NCI-H460 (cell line): ENCODE data around the gene TANGO6. TPM values are rescaled to one million over a fixed set of nuclear protein-coding genes. Genes with fewer than 3 reads are reported as not detected.
"Not testable (repeated sequence)": the region's sequence is repeated elsewhere in the genome, so short reads cannot be mapped to it uniquely, and the experiment has no call there.

ENCODE experiments used
- DNase-seq: peaks from one replicate; pipeline ENCODE4 v3.0.0-alpha.2; 2016; ENCODE audit warnings: low read depth; ENCODE audit errors: extremely low read depth
- total RNA-seq: library from RNA; depleted of rRNA; stranded (reverse); fragments of >200 nt; shearing (Covaris generic); gene quantifications from 2 replicates; pipeline ENCODE4 v1.2.3, GENCODE V29; 2014

TANGO6 gene
- total RNA-seq, 1 experiment from 2014 or later, result 22.6 TPM

GRCh38 chr16:68954911-68955635 is 111.7 kb downstream of the TANGO6 start:
- DNase-seq, result no peak

- DNase-seq, result no peak
Measured at GRCh38 chr16:68960910-68961309, 117.6 kb downstream of the TANGO6 start.

- DNase-seq, result no peak
Measured at GRCh38 chr16:68961778-68962402, 118.6 kb downstream of the TANGO6 start.

GRCh38 chr16:68969338-68969737 is 126.0 kb downstream of the TANGO6 start:
- no peak for DNase-seq

GRCh38 chr16:68972013-68972412 is 128.7 kb downstream of the TANGO6 start:
- DNase-seq, result no peak

GRCh38 chr16:68972720-68973119 is 129.4 kb downstream of the TANGO6 start:
- no peak for DNase-seq

- DNase-seq, result no peak
Measured at GRCh38 chr16:68973611-68974120, 130.3 kb downstream of the TANGO6 start.

GRCh38 chr16:68978303-68978954 is 135.1 kb downstream of the TANGO6 start:
- DNase-seq, result no peak

GRCh38 chr16:68980695-68981315 is 137.5 kb downstream of the TANGO6 start:
- no peak for DNase-seq

- no peak for DNase-seq
Measured at GRCh38 chr16:68981971-68982370, 138.6 kb downstream of the TANGO6 start.

GRCh38 chr16:68984467-68984866 is 141.1 kb downstream of the TANGO6 start:
- no peak for DNase-seq

GRCh38 chr16:68985268-68985667 is 141.9 kb downstream of the TANGO6 start:
- no peak for DNase-seq

GRCh38 chr16:68985855-68986254 is 142.5 kb downstream of the TANGO6 start:
- no peak for DNase-seq

- no peak for DNase-seq
Measured at GRCh38 chr16:68987734-68988457, 144.6 kb downstream of the TANGO6 start.

GRCh38 chr16:68990172-68990845 is 147.0 kb downstream of the TANGO6 start:
- not testable (repeated sequence) for DNase-seq

- no peak for DNase-seq
Measured at GRCh38 chr16:68991075-68991474, 147.7 kb downstream of the TANGO6 start.

- no peak for DNase-seq
Measured at GRCh38 chr16:68992521-68992920, 149.2 kb downstream of the TANGO6 start.

- DNase-seq, result no peak
Measured at GRCh38 chr16:68993456-68993855, 150.1 kb downstream of the TANGO6 start.

GRCh38 chr16:68993885-68994284 is 150.6 kb downstream of the TANGO6 start:
- no peak for DNase-seq

GRCh38 chr16:68994324-68994723 is 151.0 kb downstream of the TANGO6 start:
- DNase-seq, result no peak
